Transverse colon (tissue), 3 donors: ENCODE results near the gene GAB2.

ENCODE experiments used
- CTCF ChIP-seq, 5 experiments: fragments of 200-600 bp in 3 of 5; fragments of 450-650 bp in 2 of 5; sonication (generic) in 3 of 5; IDR thresholded peaks; 1 replicate in 2 of 5; 2 replicates in 3 of 5; pipeline ENCODE4 v1.5.1; 2016 to 2017; ENCODE audit warnings: antibody characterized with exemption in 5 of 5, inconsistent platforms in 3 of 5, mild to moderate bottlenecking in 2 of 5, moderate library complexity in 1 of 5
- EP300 ChIP-seq: sonication (generic); formaldehyde crosslinking; IDR thresholded peaks from one replicate; pipeline ENCODE4 v1.6.1; 2017; ENCODE audit warnings: antibody characterized with exemption, low read depth
- POLR2A ChIP-seq: fragments of 450-650 bp; IDR thresholded peaks from one replicate; pipeline ENCODE4 v1.6.1; 2016; ENCODE audit warnings: antibody characterized with exemption, mild to moderate bottlenecking, moderate library complexity

- TF ChIP-seq CTCF (IDR thresholded peaks at IDR 0.05) (no peak), EP300 (no peak), POLR2A (no peak)
Measured at GRCh38 chr11:78197816-78198215, 219.8 kb downstream of the GAB2 start.
